Muscle of leg (tissue), 11 donors: ENCODE results near the gene POLR2I. TPM values are rescaled to one million over a fixed set of nuclear protein-coding genes. Genes with fewer than 3 reads are reported as not detected.
"Not testable (repeated sequence)": the region's sequence is repeated elsewhere in the genome, so short reads cannot be mapped to it uniquely, and the experiment has no call there.

Experiments used
- DNase-seq: peaks from one replicate; pipeline ENCODE4 v3.0.0; 2013
- H3K27ac ChIP-seq: one replicate; pipeline ENCODE4 v1.5.1; 2013; ENCODE audit warnings: mild to moderate bottlenecking, low read length, control low read depth
- H3K27me3 ChIP-seq: one replicate; pipeline ENCODE4 v1.6.1; 2013; ENCODE audit warnings: low read length; ENCODE audit not compliant: control insufficient read depth, insufficient read depth
- H3K36me3 ChIP-seq: one replicate; pipeline ENCODE4 v1.6.1; 2013; ENCODE audit warnings: low read length; ENCODE audit not compliant: control insufficient read depth, insufficient read depth
- H3K4me1 ChIP-seq: one replicate; pipeline ENCODE4 v1.6.1; 2013; ENCODE audit warnings: low read length; ENCODE audit not compliant: control insufficient read depth, insufficient read depth
- H3K4me3 ChIP-seq: one replicate; pipeline ENCODE4 v1.5.1; 2013; ENCODE audit warnings: low read length, control low read depth
- H3K9me3 ChIP-seq: replicated peaks from 2 replicates; pipeline ENCODE4 v1.6.1; 2013; ENCODE audit warnings: low read depth, low read length; ENCODE audit not compliant: control insufficient read depth
- WGBS: methylation state at CpG from one replicate; pipeline ENCODE4 v1.1.5; 2013; ENCODE audit warnings: missing lambda C conversion rate; ENCODE audit not compliant: insufficient coverage; 5-methylcytosine and 5-hydroxymethylcytosine counted together
- polyA plus RNA-seq, 8 donors: library from polyadenylated mRNA; unstranded; fragments of 120-200 nt; gene quantifications; one replicate each; pipeline versions ENCODE4 v1.2.1 to v1.2.3, GENCODE V29; 2013; ENCODE audit warnings: inconsistent platforms in 1 of 8, low replicate concordance in 1 of 8; ENCODE audit not compliant: insufficient read length in 8 of 8, insufficient read depth in 1 of 8
- total RNA-seq: library from RNA; stranded (reverse); fragments of 120-200 nt; gene quantifications from one replicate; pipeline ENCODE4 v1.2.4, GENCODE V29; 2013

Gene POLR2I
- total and polyA plus RNA-seq, 9 donors: 37.1 to 70.2 (median 46.9) TPM

DNA sequence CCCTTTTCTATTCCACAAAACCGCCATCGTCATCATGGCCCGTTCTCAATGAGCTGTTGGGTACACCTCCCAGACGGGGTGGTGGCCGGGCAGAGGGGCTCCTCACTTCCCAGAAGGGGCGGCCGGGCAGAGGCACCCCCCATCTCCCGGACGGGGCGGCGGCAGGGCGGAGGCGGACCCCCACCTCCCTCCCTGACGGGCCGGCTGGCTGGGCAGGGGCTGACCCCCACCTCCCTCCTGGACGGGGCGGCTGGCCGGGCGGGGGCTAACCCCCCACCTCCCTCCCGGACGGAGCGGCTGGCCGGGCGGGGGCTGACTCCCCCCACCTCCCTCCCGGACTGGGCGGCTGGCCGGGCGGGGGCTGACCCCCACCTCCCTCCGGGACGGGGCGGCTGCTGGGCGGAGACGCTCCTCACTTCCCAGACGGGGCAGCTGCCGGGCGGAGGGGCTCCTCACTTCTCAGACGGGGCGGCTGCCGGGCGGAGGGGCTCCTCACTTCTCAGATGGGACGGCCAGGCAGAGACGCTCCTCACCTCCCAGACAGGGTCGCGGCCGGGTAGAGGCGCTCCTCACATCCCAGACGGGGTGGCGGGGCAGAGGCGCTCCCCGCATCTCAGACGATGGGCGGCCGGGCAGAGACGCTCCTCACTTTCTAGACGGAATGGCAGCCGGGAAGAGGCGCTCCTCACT, 45.7 kb downstream of the POLR2I start:
- 100% methylated on average over 8 of the region's 57 CpGs for WGBS

DNA sequence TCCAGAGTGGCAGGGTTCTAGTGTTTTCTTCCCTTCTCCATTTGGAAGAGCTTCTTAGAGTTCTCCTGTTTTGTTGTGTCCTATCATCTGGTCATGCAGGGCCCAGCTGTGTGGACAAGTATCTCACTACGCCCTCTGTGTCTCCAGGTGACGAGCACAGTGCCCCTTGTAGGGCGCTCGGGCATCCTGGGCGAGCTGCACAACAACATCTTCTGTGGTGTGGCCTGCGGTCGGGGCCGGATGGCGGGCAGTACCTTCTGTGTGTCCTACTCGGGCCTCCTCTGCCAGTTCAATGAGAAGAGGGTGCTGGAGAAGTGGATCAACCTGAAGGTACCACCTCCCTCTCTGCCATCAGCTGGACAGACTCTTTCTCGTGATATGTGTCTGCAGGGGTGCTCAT, 47.0 kb downstream of the POLR2I start:
- no peak overlapping the region for H3K4me3 ChIP-seq
- DNase-seq: no peak
- H3K27me3 ChIP-seq: no peaks in the 10 kb centered on the region
- no peak overlapping the region for H3K27ac ChIP-seq
- H3K36me3 ChIP-seq: peaks cover 42% of the 10 kb centered on the region
- WGBS: 77% methylated on average over 2 of the region's 11 CpGs
- no peaks in the 10 kb centered on the region for H3K9me3 ChIP-seq
- H3K4me1 ChIP-seq: no peaks in the 10 kb centered on the region

More for the DNA sequence above, 45.7 kb downstream of the POLR2I start:
- H3K4me3 ChIP-seq, H3K9me3 ChIP-seq, H3K27ac ChIP-seq, DNase-seq, H3K27me3 ChIP-seq, H3K4me1 ChIP-seq: not testable (repeated sequence)
- H3K36me3 ChIP-seq: peaks cover 44% of the 10 kb centered on the region

DNA sequence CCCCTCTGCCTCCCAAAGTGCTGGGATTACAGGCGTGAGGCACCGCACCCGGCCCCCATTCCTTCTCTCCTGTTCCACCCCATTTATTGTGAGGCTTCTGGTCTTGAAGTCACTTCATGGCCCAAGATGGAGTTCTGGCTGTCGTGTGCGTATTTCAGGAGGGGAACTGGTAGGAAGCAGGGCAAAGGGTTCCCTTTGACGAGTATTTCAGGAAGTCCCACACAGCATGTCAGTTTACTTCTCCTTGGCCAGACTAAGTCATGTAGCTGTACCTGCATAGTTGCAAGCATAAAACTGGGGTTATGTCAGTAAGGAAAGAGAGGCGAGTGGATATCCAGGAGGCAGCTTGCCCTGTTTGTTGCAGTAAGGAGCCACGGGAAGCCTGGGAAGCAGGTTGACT, 49.8 kb downstream of the POLR2I start:
- H3K4me1 ChIP-seq: peaks cover 13% of the 10 kb centered on the region
- WGBS: 96% methylated on average over 4 of the region's 8 CpGs
- H3K27ac ChIP-seq: no peak overlapping the region
- peaks cover 37% of the 10 kb centered on the region for H3K36me3 ChIP-seq
- no peaks in the 10 kb centered on the region for H3K9me3 ChIP-seq
- no peaks in the 10 kb centered on the region for H3K27me3 ChIP-seq
- no peak overlapping the region for H3K4me3 ChIP-seq
- no peak for DNase-seq

Other genes starting within 250 kb of the POLR2I start
- 4.7 TPM for gene APLP1, start 246.3 kb downstream of the POLR2I start, total RNA-seq
- 10 to 100 TPM in 3 of 8 donors, 1 to 10 TPM in 5; 4.6 to 10.7 (median 7.5) TPM for gene APLP1, start 246.3 kb downstream of the POLR2I start, polyA plus RNA-seq
- 1.8 TPM for gene NFKBID, start 214.3 kb downstream of the POLR2I start, total RNA-seq
- 1 to 10 TPM in 6 of 8 donors, under 1 TPM in 2; 0.85 to 3.3 (median 1.6) TPM for gene NFKBID, start 214.3 kb downstream of the POLR2I start, polyA plus RNA-seq
- 4.0 TPM for gene HCST, start 212.3 kb downstream of the POLR2I start, total RNA-seq
- gene HCST, start 212.3 kb downstream of the POLR2I start, polyA plus RNA-seq: 1 to 10 TPM; 3.5 to 7.8 (median 5.6) TPM
- gene TYROBP, start 206.6 kb downstream of the POLR2I start, total RNA-seq: 18.0 TPM
- 10 to 100 TPM; 16.5 to 22.5 (median 18.9) TPM for gene TYROBP, start 206.6 kb downstream of the POLR2I start, polyA plus RNA-seq
- gene LRFN3, start 178.5 kb downstream of the POLR2I start, total RNA-seq: 1.8 TPM
- 10 to 100 TPM in 3 of 8 donors, 1 to 10 TPM in 5; 6.3 to 13.9 (median 9.3) TPM for gene LRFN3, start 178.5 kb downstream of the POLR2I start, polyA plus RNA-seq
- 18.7 TPM for gene SDHAF1, start 119.7 kb downstream of the POLR2I start, total RNA-seq
- gene SDHAF1, start 119.7 kb downstream of the POLR2I start, polyA plus RNA-seq: 10 to 100 TPM; 10.9 to 14.8 (median 12.9) TPM
- gene SYNE4, start 106.1 kb downstream of the POLR2I start, total RNA-seq: 0.18 TPM
- gene SYNE4, start 106.1 kb downstream of the POLR2I start, polyA plus RNA-seq: 1 to 10 TPM in 1 of 8 donors, under 1 TPM in 7; 0.11 to 1.2 (median 0.41) TPM
- 8.3 TPM for gene ALKBH6, start 100.7 kb downstream of the POLR2I start, total RNA-seq
- 10 to 100 TPM in 4 of 8 donors, 1 to 10 TPM in 4; 7.8 to 12.1 (median 9.9) TPM for gene ALKBH6, start 100.7 kb downstream of the POLR2I start, polyA plus RNA-seq
- gene CLIP3, start 82.0 kb downstream of the POLR2I start, total RNA-seq: 2.9 TPM
- 10 to 100 TPM; 12.2 to 27.6 (median 18.9) TPM for gene CLIP3, start 82.0 kb downstream of the POLR2I start, polyA plus RNA-seq
- 4.9 TPM for gene THAP8, start 60.6 kb downstream of the POLR2I start, total RNA-seq
- 10 to 100 TPM in 1 of 8 donors, 1 to 10 TPM in 7; 7.9 to 11.3 (median 9.0) TPM for gene THAP8, start 60.6 kb downstream of the POLR2I start, polyA plus RNA-seq
- 2.1 TPM for gene WDR62, start 60.0 kb downstream of the POLR2I start, total RNA-seq
- gene WDR62, start 60.0 kb downstream of the POLR2I start, polyA plus RNA-seq: 1 to 10 TPM; 3.2 to 4.6 (median 3.6) TPM
- not detected for gene OVOL3, start 3.7 kb downstream of the POLR2I start, total RNA-seq
- gene OVOL3, start 3.7 kb downstream of the POLR2I start, polyA plus RNA-seq: under 1 TPM in 1 of 8 donors, not detected in 7; 0.18 TPM
- 129 TPM for gene TBCB, start 593 bp upstream of the POLR2I start, total RNA-seq
- 10 to 100 TPM; 86.5 to 97.3 (median 90.7) TPM for gene TBCB, start 593 bp upstream of the POLR2I start, polyA plus RNA-seq
- 342 TPM for gene CAPNS1, start 25.2 kb upstream of the POLR2I start, total RNA-seq
- 100 to 1,000 TPM; 492 to 602 (median 554) TPM for gene CAPNS1, start 25.2 kb upstream of the POLR2I start, polyA plus RNA-seq
- gene COX7A1, start 37.6 kb upstream of the POLR2I start, total RNA-seq: 185 TPM
- gene COX7A1, start 37.6 kb upstream of the POLR2I start, polyA plus RNA-seq: 100 to 1,000 TPM; 215 to 391 (median 264) TPM
- 8.8 TPM for gene ZNF565, start 99.8 kb upstream of the POLR2I start, total RNA-seq
- gene ZNF565, start 99.8 kb upstream of the POLR2I start, polyA plus RNA-seq: 1 to 10 TPM; 4.1 to 7.4 (median 5.7) TPM
- gene ZNF146, start 100.2 kb upstream of the POLR2I start, total RNA-seq: 82.0 TPM
- gene ZNF146, start 100.2 kb upstream of the POLR2I start, polyA plus RNA-seq: 10 to 100 TPM; 49.7 to 82.3 (median 63.5) TPM